HG03469 (cell line): ENCODE measurements around the gene POLDIP3.

ENCODE experiments used
- ATAC-seq: cut with Tn5 transposase; IDR thresholded peaks from one replicate; pipeline ENCODE4 v1.9.1; 2021; ENCODE audit warnings: mild to moderate bottlenecking, moderate library complexity, moderate number of reproducible peaks; ENCODE audit not compliant: unreplicated experiment

Gene POLDIP3

GRCh38 chr22:42642806-42643633 is 28.3 kb upstream of the POLDIP3 start:
- ATAC-seq = no peak

- no peak for ATAC-seq
Measured at GRCh38 chr22:42641801-42642413, 27.2 kb upstream of the POLDIP3 start.

- no peak for ATAC-seq
Measured at GRCh38 chr22:42639541-42640241, 25.0 kb upstream of the POLDIP3 start.

- no peak for ATAC-seq
Measured at GRCh38 chr22:42637555-42637954, 22.9 kb upstream of the POLDIP3 start.

GRCh38 chr22:42636506-42636905 is 21.8 kb upstream of the POLDIP3 start:
- ATAC-seq = no peak

- ATAC-seq = no peak
Measured at GRCh38 chr22:42635531-42635930, 20.8 kb upstream of the POLDIP3 start.

- ATAC-seq = no peak
Measured at GRCh38 chr22:42633013-42633412, 18.3 kb upstream of the POLDIP3 start.

- ATAC-seq = no peak
Measured at GRCh38 chr22:42632096-42632495, 17.4 kb upstream of the POLDIP3 start.

GRCh38 chr22:42630901-42631602 is 16.4 kb upstream of the POLDIP3 start:
- no peak for ATAC-seq

- no peak for ATAC-seq
Measured at GRCh38 chr22:42630211-42630610, 15.5 kb upstream of the POLDIP3 start.

- no peak for ATAC-seq
Measured at GRCh38 chr22:42627981-42628380, 13.3 kb upstream of the POLDIP3 start.

- ATAC-seq = no peak
Measured at GRCh38 chr22:42626951-42627625, 12.4 kb upstream of the POLDIP3 start.

- no peak for ATAC-seq
Measured at GRCh38 chr22:42626431-42626830, 11.7 kb upstream of the POLDIP3 start.

- no peak for ATAC-seq
Measured at GRCh38 chr22:42625416-42625815, 10.7 kb upstream of the POLDIP3 start.

- ATAC-seq = no peak
Measured at GRCh38 chr22:42624551-42625106, 9.9 kb upstream of the POLDIP3 start.

GRCh38 chr22:42623756-42624441 is 9.2 kb upstream of the POLDIP3 start:
- ATAC-seq = no peak

- no peak for ATAC-seq
Measured at GRCh38 chr22:42623301-42623751, 8.6 kb upstream of the POLDIP3 start.

- ATAC-seq = no peak
Measured at GRCh38 chr22:42622061-42622710, 7.5 kb upstream of the POLDIP3 start.

- ATAC-seq = no peak
Measured at GRCh38 chr22:42621505-42622002, 6.9 kb upstream of the POLDIP3 start.
